GM19468 (cell line): ENCODE results near the gene TAP2.

ENCODE experiments used
- ATAC-seq: cut with Tn5 transposase; IDR thresholded peaks from one replicate; pipeline ENCODE4 v1.9.1; 2021; ENCODE audit warnings: mild to moderate bottlenecking, moderate library complexity, moderate number of reproducible peaks; ENCODE audit not compliant: unreplicated experiment; ENCODE audit errors: extremely low read depth

The TAP2 gene

DNA sequence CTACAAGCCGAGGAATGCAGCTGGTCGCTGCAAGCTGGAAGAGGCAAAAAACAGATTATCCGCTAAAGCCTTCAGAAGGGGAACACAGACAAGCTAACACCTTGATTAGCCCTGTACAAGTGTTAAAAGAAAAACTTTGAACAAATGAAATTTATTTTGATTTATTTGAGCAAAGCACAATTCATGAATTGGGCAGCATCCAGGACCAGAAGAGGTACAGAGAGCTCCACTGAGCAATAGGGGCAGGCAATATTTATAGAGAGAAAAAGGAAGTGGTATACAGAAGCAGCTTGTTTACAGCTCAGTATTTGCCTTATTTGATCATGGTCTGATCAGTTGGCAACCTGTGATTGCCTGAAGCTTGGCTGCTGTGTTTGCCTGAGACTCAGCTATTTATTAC, 39.4 kb downstream of the TAP2 start:
- no peak for ATAC-seq

DNA sequence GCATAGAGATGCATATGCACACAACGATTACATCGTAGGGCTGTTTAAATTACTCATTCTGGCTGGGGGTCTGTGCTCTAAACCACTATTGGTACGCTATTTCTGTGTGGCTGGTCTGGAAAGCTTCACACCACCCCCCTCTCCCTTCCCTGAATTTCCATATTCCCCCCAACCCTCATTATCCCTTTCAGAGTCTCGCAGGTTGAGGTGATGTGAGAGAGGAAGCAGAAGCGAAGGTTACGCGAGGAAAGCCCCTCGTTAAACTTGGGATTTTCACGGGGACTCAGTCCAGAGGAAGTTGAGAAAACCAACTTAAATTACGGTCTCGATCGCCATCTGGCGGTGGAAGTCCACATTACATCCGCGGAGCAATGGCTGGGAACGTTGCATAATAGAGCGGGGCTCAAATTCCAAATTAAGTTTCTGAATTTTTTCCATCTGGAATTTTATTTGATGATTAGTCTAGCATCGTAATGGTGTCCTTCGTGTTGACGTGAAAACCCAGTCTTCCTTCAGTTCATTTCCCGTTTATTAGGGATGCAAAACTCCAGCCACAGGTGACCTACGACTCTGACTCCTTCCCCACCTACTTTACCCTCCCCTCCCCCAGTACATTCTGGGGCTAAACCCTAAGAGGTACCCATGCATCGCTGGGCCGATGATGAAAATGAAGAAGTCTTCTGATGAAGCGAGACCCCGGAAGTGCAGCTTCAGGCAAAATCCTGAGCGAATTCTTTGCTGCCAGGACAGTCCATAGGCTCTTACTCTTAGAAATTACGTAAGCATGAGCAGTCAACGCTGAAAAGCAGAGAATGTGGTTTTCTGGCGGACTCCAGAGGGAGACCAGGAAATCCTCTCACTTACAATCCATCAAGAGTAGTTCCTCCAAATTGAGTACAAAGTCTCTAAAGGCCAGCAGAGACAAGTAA, 41.4 kb downstream of the TAP2 start:
- no peak for ATAC-seq

DNA sequence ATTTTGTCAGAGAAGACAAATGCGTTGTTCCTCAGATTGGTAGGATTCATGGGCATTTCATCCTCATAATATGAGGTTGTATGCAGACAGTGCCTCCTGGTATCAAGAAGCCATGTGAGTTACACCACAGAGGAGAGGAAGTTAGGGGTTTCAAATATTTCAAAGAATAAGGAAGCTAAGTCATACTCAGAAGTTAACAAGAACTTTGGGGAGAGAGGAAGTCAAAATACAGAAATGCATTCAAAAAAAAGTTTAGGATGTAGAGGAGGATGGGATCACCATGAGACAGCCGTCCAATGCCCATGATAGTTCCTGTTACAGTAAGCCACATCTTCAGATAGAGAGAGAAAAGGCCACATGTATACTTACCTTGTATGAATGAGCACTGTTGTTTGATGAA, 44.0 kb downstream of the TAP2 start:
- no peak for ATAC-seq

DNA sequence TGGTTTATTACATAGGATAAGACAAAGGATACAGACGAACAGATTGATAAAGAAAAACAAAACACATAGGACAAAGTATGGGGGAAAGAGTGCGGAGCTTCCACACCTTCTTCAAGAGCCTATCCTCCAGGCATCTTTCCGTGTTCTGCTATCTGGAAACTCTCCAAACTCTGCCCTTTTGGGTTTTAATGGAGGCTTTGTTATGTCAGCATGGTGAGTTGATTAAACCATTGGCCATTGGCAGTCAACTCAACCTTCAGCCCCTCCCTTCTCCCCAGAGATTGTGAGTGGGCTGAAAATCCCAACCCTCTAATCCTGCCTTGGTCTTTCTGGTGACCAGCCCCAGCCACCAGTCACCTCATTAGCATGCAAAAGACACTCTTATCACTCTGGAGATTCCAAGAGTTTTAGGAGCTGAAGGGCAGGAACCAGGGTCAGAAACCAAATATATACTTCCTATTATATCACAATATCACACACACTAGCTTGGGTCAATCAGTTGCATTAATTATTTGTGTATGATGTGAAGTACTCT, 45.6 kb downstream of the TAP2 start:
- no peak for ATAC-seq

DNA sequence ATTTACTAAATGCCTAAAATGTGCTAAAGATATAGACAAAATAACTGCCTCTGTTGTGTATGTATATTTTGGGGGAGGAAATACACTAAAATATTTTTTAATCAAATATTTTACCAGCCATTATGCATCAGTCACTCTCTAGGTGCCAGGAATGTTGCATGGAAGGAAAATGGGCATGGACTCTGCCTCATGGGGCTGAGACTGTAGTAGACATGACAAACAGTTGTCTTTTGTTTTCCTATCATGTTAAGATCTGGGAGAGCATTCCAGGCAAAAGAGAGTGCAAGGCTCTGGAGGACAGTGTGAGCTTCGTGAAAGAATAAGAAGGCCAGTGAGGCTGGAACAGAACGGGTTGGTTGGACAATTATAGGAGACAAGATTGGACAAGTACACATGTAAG, 48.2 kb downstream of the TAP2 start:
- no peak for ATAC-seq
